DOHH2 (cell line): Measurements from ENCODE around the gene AMOT.

Experiments used
- CTCF ChIP-seq: fragments of 200-600 bp; sonication (generic); IDR thresholded peaks from one replicate; pipeline ENCODE4 v1.5.1; 2014; ENCODE audit warnings: antibody characterized with exemption, mild to moderate bottlenecking, low read depth, low read length; ENCODE audit not compliant: poor library complexity, severe bottlenecking
- EZH2phosphoT487 ChIP-seq: fragments of 200-600 bp; sonication (generic); IDR thresholded peaks from 2 replicates; pipeline ENCODE4 v1.6.1; 2017; ENCODE audit warnings: borderline replicate concordance, mild to moderate bottlenecking, antibody characterized with exemption, low read length, moderate library complexity, mixed read lengths

- no peak for TF ChIP-seq CTCF
- TF ChIP-seq EZH2phosphoT487: no peak
These were observed 54.6 kb downstream of the AMOT start for GRCh38 chrX:112786076-112786475.
